ENCODE results near the gene CAPN7. TPM values are rescaled to one million over a fixed set of nuclear protein-coding genes. Genes with fewer than 3 reads are reported as not detected.

Gene CAPN7
- total RNA-seq, 1 donor from 2014 or later: 26.2 TPM

GRCh38 chr3:15214758-15215157 lies 8.7 kb downstream of the CAPN7 start:
- Histone ChIP-seq H3K27me3 (ENCODE audit: low read depth) (no peaks in the 10 kb centered on the region), H3K27ac (replicated peaks) (no peak overlapping the region), H3K4me1 (peaks cover 51% of the 10 kb centered on the region), H3K9me3 (replicated peaks) (no peaks in the 10 kb centered on the region), H3K4me3 (no peak overlapping the region), H3K36me3 (peaks cover 82% of the 10 kb centered on the region)
- intact Hi-C loops (cut with micrococcal nuclease): no loop called here
- no peak for DNase-seq
- TF ChIP-seq, protein P1, sequence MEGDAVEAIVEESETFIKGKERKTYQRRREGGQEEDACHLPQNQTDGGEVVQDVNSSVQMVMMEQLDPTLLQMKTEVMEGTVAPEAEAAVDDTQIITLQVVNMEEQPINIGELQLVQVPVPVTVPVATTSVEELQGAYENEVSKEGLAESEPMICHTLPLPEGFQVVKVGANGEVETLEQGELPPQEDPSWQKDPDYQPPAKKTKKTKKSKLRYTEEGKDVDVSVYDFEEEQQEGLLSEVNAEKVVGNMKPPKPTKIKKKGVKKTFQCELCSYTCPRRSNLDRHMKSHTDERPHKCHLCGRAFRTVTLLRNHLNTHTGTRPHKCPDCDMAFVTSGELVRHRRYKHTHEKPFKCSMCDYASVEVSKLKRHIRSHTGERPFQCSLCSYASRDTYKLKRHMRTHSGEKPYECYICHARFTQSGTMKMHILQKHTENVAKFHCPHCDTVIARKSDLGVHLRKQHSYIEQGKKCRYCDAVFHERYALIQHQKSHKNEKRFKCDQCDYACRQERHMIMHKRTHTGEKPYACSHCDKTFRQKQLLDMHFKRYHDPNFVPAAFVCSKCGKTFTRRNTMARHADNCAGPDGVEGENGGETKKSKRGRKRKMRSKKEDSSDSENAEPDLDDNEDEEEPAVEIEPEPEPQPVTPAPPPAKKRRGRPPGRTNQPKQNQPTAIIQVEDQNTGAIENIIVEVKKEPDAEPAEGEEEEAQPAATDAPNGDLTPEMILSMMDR (IDR thresholded peaks at IDR 0.05; ENCODE audit: borderline replicate concordance): no peak

DNA sequence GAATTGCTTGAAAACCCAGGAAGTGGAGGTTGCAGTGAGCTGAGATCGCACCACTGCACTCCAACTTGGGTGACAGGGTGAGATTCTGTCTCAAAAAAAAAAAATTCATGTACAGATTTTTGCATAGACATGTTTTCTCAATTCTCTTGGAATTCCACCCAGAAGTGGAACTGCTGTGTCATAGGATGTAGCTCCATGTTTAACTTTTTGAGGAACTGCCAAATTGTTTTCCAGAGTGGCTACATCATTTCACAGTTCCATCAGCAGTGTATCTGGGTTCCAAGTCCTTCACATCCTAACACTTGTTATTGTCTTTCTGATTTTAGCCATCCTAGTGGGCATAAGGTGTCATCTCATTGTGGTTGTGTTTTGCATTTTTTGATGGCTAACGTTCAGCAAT lies 9.9 kb downstream of the CAPN7 start:
- no peak for DNase-seq
- no peak overlapping the region for H3K27ac ChIP-seq (replicated peaks)
- no peak overlapping the region for H3K4me3 ChIP-seq
- H3K4me1 ChIP-seq: peaks cover 45% of the 10 kb centered on the region
- TF ChIP-seq, protein P1 (IDR thresholded peaks at IDR 0.05; ENCODE audit: borderline replicate concordance): no peak
- H3K27me3 ChIP-seq (ENCODE audit: low read depth): no peaks in the 10 kb centered on the region
- H3K9me3 ChIP-seq (replicated peaks): no peaks in the 10 kb centered on the region
- intact Hi-C loops (cut with micrococcal nuclease): no loop called here
- H3K36me3 ChIP-seq: peaks cover 85% of the 10 kb centered on the region

- TF ChIP-seq, protein P1 (IDR thresholded peaks at IDR 0.05; ENCODE audit: borderline replicate concordance): no peak
- H3K27me3 ChIP-seq (ENCODE audit: low read depth): no peaks in the 10 kb centered on the region
- DNase-seq: no peak
- peaks cover 44% of the 10 kb centered on the region for H3K4me1 ChIP-seq
- H3K4me3 ChIP-seq: no peak overlapping the region
- H3K27ac ChIP-seq (replicated peaks): no peak overlapping the region
- H3K36me3 ChIP-seq: peaks cover 90% of the 10 kb centered on the region
- no peaks in the 10 kb centered on the region for H3K9me3 ChIP-seq (replicated peaks)
- intact Hi-C loops (cut with micrococcal nuclease): no loop called here
These were observed 10.5 kb downstream of the CAPN7 start for GRCh38 chr3:15216501-15216900.

- no peak overlapping the region for H3K4me3 ChIP-seq
- no peak for DNase-seq
- intact Hi-C loops (cut with micrococcal nuclease): no loop called here
- H3K27ac ChIP-seq (replicated peaks): peak overlapping the region; percentile 78
- H3K9me3 ChIP-seq (replicated peaks): no peaks in the 10 kb centered on the region
- no peaks in the 10 kb centered on the region for H3K27me3 ChIP-seq (ENCODE audit: low read depth)
- peaks cover 94% of the 10 kb centered on the region for H3K36me3 ChIP-seq
- H3K4me1 ChIP-seq: peaks cover 44% of the 10 kb centered on the region
- TF ChIP-seq, protein P1 (IDR thresholded peaks at IDR 0.05; ENCODE audit: borderline replicate concordance): no peak
These were observed 11.1 kb downstream of the CAPN7 start for GRCh38 chr3:15217011-15217671.

DNA sequence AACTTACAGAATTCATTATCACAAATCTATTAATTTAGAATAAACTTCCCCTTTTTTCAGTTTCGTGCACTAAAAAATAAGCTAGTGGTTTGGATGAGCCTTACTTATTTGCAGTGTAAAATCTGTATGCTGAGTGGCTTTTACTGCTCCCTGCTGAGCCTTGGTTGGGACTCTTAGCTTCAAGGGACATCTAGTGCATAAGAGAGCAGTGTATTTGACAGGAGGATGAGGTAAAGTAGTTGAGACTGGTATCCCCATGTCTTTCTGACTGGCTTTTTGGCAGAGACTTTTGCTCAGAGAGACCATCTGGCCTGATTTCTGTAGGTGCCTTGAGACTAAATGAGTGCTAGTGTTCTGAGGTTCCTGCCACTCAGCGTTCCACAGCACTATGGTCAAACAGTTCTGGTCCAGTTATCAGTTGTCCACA lies 11.8 kb downstream of the CAPN7 start:
- H3K4me1 ChIP-seq: peaks cover 44% of the 10 kb centered on the region
- H3K9me3 ChIP-seq (replicated peaks): no peaks in the 10 kb centered on the region
- peak overlapping the region; percentile 78 for H3K27ac ChIP-seq (replicated peaks)
- H3K27me3 ChIP-seq (ENCODE audit: low read depth): no peaks in the 10 kb centered on the region
- intact Hi-C loops (cut with micrococcal nuclease): no loop called here
- TF ChIP-seq, protein P1 (IDR thresholded peaks at IDR 0.05; ENCODE audit: borderline replicate concordance): no peak
- peaks cover 94% of the 10 kb centered on the region for H3K36me3 ChIP-seq
- DNase-seq: no peak
- no peak overlapping the region for H3K4me3 ChIP-seq
